HepG2 (cell line): Measurements from ENCODE around the gene LRRN4.

Experiments used
- ESRRA ChIP-seq: sonication (generic); formaldehyde crosslinking; IDR thresholded peaks from 2 replicates; pipeline ENCODE4 v1.5.1; 2020; ENCODE audit warnings: mild to moderate bottlenecking, low read depth, missing genetic modification reagents
- KDM1A ChIP-seq: IDR thresholded peaks from 2 replicates; pipeline ENCODE4 v1.6.1; 2016; ENCODE audit warnings: missing compliant biosample characterization
- NFRKB ChIP-seq: fragments of 450-650 bp; IDR thresholded peaks from 2 replicates; pipeline ENCODE4 v1.6.1; 2017
- NONO ChIP-seq, 2 experiments: fragments of 450-650 bp in 1 of 2; sonication (generic) in 1 of 2; formaldehyde crosslinking in 1 of 2; IDR thresholded peaks in 1 of 2; conservative IDR thresholded peaks in 1 of 2; 2 replicates each; pipeline versions ENCODE4 v1.6.1 to v1.8.0; 2017 to 2022; ENCODE audit warnings: mild to moderate bottlenecking in 1 of 2, missing genetic modification reagents in 1 of 2, moderate library complexity in 1 of 2
- ZKSCAN1 ChIP-seq: fragments of 150-350 bp; IDR thresholded peaks from 2 replicates; pipeline ENCODE4 v1.6.1; 2014; ENCODE audit warnings: low read length
- ZNF101 ChIP-seq: sonication (generic); formaldehyde crosslinking; IDR thresholded peaks from 2 replicates; pipeline ENCODE4 v1.4.0; 2020; ENCODE audit warnings: mild to moderate bottlenecking, low read depth, missing genetic modification reagents, borderline replicate concordance
- TF ChIP-seq, protein P1 (sequence below): IDR thresholded peaks from 2 replicates; pipeline ENCODE4 v1.6.1; 2016; ENCODE audit warnings: low read depth, missing genetic modification reagents, missing compliant biosample characterization
- TF ChIP-seq, protein P2 (sequence below): IDR thresholded peaks from 2 replicates; pipeline ENCODE4 v1.6.1; 2016; ENCODE audit warnings: missing compliant biosample characterization, missing genetic modification reagents, borderline replicate concordance
- TF ChIP-seq, protein P3 (sequence below): IDR thresholded peaks from 2 replicates; pipeline ENCODE4 v1.6.1; 2012; ENCODE audit warnings: inconsistent platforms
- TF ChIP-seq, protein P4 (sequence below): sonication (generic); formaldehyde crosslinking; IDR thresholded peaks from 2 replicates; pipeline ENCODE4 v1.5.0; 2020; ENCODE audit warnings: mild to moderate bottlenecking, missing genetic modification reagents, moderate library complexity

DNA sequence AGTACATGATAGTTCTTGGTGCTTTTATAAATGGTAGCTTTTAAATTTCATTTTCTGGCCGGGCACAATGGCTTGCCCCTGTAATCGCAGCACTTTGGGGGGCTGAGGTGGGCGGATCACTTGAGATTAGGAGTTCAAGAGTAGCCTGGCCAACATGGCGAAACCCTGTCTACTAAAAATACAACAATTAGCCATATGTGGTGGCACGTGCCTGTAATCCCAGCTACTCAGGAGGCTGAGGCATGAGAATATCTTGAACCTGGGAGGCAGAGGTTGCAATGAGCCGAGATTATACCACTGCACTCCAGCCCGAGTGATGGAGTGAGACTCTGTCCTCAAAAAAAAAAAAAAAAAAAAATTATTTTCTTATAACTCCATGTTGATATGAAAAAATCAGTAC, 36.0 kb downstream of the LRRN4 start:
- TF ChIP-seq KDM1A (CRISPR knock-in tag) = no peak
- TF ChIP-seq, protein P1, sequence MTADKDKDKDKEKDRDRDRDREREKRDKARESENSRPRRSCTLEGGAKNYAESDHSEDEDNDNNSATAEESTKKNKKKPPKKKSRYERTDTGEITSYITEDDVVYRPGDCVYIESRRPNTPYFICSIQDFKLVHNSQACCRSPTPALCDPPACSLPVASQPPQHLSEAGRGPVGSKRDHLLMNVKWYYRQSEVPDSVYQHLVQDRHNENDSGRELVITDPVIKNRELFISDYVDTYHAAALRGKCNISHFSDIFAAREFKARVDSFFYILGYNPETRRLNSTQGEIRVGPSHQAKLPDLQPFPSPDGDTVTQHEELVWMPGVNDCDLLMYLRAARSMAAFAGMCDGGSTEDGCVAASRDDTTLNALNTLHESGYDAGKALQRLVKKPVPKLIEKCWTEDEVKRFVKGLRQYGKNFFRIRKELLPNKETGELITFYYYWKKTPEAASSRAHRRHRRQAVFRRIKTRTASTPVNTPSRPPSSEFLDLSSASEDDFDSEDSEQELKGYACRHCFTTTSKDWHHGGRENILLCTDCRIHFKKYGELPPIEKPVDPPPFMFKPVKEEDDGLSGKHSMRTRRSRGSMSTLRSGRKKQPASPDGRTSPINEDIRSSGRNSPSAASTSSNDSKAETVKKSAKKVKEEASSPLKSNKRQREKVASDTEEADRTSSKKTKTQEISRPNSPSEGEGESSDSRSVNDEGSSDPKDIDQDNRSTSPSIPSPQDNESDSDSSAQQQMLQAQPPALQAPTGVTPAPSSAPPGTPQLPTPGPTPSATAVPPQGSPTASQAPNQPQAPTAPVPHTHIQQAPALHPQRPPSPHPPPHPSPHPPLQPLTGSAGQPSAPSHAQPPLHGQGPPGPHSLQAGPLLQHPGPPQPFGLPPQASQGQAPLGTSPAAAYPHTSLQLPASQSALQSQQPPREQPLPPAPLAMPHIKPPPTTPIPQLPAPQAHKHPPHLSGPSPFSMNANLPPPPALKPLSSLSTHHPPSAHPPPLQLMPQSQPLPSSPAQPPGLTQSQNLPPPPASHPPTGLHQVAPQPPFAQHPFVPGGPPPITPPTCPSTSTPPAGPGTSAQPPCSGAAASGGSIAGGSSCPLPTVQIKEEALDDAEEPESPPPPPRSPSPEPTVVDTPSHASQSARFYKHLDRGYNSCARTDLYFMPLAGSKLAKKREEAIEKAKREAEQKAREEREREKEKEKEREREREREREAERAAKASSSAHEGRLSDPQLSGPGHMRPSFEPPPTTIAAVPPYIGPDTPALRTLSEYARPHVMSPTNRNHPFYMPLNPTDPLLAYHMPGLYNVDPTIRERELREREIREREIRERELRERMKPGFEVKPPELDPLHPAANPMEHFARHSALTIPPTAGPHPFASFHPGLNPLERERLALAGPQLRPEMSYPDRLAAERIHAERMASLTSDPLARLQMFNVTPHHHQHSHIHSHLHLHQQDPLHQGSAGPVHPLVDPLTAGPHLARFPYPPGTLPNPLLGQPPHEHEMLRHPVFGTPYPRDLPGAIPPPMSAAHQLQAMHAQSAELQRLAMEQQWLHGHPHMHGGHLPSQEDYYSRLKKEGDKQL = no peak
- TF ChIP-seq, protein P2, sequence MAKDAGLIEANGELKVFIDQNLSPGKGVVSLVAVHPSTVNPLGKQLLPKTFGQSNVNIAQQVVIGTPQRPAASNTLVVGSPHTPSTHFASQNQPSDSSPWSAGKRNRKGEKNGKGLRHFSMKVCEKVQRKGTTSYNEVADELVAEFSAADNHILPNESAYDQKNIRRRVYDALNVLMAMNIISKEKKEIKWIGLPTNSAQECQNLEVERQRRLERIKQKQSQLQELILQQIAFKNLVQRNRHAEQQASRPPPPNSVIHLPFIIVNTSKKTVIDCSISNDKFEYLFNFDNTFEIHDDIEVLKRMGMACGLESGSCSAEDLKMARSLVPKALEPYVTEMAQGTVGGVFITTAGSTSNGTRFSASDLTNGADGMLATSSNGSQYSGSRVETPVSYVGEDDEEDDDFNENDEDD (CRISPR knock-in tag) = no peak
- no peak for TF ChIP-seq ESRRA (CRISPR knock-in tag)
- no peak for TF ChIP-seq NFRKB
- TF ChIP-seq ZNF101 (CRISPR knock-in tag) = no peak
- TF ChIP-seq, protein P3, sequence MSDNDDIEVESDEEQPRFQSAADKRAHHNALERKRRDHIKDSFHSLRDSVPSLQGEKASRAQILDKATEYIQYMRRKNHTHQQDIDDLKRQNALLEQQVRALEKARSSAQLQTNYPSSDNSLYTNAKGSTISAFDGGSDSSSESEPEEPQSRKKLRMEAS = no peak
- TF ChIP-seq ZKSCAN1 = no peak
- no peak for TF ChIP-seq NONO (IDR thresholded peaks at IDR 0.05)
- TF ChIP-seq NONO (CRISPR knock-in tag; conservative IDR thresholded peaks at IDR 0.05) = no peak
- TF ChIP-seq, protein P4, sequence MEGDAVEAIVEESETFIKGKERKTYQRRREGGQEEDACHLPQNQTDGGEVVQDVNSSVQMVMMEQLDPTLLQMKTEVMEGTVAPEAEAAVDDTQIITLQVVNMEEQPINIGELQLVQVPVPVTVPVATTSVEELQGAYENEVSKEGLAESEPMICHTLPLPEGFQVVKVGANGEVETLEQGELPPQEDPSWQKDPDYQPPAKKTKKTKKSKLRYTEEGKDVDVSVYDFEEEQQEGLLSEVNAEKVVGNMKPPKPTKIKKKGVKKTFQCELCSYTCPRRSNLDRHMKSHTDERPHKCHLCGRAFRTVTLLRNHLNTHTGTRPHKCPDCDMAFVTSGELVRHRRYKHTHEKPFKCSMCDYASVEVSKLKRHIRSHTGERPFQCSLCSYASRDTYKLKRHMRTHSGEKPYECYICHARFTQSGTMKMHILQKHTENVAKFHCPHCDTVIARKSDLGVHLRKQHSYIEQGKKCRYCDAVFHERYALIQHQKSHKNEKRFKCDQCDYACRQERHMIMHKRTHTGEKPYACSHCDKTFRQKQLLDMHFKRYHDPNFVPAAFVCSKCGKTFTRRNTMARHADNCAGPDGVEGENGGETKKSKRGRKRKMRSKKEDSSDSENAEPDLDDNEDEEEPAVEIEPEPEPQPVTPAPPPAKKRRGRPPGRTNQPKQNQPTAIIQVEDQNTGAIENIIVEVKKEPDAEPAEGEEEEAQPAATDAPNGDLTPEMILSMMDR (CRISPR knock-in tag) = no peak
